ENCODE data around the gene LHX6.

LHX6 gene

DNA sequence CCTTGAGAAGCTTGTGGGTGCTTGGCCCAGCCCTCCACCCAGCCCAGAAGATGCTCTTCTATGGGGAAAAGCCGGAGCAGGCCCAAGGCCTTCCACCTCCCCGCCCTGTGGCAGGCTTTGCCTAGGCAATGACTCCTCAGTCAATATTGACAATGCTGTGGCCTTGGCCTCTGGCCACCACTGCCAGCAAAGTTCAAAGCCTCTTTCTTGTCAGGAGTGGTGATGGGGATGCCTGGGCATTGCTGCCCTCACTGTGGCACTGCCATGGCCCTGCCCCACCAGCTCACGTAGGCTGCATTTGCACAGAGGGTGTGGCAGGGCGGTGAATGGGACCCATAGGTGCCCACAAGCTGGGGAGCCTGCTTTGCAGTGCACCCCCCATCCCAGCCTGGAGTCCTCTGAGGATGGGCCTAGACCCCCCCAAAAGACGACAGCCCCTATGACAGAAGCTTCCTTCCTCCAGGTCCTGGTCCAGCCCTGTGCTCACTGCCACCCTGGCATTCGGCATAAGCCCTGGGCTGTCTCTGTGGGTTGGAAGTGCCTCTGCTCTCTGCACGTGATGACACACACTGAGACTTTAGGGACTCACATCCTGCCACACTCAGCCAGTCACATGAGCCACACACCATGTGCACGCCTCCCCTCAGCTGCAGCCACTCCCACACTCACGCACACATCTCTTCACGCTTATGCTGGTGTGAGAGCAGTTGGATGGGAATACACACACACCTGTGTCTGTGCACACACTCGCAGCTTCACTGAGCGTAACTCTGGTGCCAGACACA lies 38.0 kb downstream of the LHX6 start:
- DNase-seq (ENCODE audit: low read depth) = no peak

DNA sequence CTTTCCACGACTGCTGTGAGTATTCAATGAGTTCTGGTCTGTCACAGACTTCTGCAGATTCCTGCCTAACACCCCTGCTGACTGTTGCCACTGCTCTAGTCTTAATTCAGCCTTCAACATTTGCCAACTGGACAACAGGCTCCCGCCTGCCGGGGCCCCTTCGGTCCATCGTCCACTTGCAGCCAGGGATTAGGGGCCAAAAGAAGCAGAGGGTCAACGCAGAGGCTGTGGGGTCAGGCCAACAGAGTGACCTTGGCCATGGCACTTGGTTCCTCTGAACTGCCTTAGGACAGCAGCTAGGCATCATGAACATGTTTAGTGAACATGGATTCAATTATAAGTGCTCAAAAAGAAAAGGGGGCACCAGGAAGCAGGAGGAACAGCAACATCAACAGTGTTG lies 40.4 kb downstream of the LHX6 start:
- no peak for DNase-seq (ENCODE audit: low read depth)

DNA sequence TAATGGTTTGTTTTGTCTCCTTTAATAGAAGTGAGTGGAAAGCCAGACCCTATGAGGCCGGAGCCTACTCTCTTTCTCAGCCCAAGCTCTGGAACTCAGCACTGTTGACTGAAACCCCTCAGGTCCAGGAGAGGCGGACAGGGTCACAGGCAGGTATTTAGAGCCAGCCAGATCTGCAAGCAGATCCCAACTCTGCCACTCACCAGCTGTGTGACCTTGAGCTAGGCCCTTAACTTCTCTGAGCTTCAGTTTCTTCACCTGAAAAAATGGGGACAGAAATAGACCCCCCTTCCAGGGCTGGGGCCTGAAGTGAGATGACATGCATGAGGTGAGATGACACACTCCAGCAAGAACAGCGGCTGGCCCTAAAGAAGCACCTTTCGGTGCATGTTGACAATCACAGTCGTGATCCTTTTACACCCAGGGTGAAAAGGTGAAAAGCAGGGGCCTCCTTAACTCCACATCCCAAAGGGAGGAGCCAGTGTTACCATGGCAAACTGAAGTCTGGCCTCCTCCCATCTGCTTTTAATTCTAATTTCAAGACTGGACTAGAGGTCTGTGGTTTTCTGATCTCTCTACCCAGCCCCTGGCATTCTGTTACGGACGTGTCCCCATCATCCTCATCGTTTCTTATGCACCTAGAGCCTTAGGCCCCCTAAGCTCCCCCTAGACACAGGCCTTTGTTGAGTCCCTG lies 41.8 kb downstream of the LHX6 start:
- no peak for DNase-seq (ENCODE audit: low read depth)

DNA sequence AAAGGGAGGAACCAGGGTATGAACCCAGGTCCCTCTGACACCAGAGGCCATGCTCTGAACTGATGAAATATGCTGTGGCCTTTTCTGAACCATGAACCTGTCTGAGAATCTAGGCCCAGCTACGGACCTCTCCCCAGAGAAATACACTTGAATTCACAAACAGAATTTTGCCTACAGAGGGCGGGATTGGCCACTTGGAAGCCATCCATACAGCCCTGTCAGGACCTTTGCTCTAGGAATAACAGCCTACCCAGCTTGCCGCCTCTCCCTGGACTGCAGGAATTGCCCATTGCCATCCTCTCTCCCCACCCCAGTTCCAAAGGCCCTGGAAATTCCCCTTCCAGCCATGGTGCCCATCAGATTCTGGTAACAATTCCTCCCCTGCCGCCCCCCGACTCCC lies 42.5 kb downstream of the LHX6 start:
- DNase-seq (ENCODE audit: low read depth) = no peak

DNA sequence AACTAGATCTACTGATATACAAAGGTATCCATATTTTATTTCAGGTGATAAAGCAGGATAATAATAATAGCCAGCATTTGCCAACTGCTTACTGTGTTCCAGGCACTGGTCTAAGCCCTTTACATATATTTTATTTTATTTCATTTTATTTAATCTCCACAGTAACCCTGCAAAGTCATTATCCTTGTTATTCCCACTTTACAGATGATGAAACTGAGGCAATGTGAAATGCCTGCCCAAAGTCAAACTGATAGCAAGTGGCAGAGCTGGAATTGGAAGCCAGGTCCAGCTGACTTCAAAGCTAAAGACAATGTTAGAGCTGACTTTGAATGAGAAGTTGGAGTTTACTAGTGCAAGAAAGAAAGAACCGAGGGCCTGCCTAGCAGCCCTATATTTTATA lies 44.2 kb downstream of the LHX6 start:
- no peak for DNase-seq (ENCODE audit: low read depth)

DNA sequence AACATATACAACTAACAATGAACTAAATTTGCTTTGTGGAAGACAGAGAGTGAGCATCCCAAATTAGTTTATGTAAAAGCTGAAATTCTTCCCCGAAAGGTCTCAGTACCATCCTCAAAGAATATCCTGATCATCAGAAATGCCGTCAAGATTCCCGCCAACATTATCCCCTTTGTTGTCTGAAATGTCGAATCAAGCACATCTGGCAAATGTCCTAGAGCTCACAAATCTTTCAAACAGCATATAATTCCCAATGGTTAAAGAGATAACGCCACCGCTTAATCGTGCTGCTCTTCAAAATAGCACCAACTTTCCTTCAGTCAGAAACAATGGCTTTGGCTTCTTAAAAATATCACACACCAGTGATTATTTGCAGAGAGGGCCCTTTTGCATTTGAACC lies 45.3 kb downstream of the LHX6 start:
- no peak for DNase-seq (ENCODE audit: low read depth)

DNA sequence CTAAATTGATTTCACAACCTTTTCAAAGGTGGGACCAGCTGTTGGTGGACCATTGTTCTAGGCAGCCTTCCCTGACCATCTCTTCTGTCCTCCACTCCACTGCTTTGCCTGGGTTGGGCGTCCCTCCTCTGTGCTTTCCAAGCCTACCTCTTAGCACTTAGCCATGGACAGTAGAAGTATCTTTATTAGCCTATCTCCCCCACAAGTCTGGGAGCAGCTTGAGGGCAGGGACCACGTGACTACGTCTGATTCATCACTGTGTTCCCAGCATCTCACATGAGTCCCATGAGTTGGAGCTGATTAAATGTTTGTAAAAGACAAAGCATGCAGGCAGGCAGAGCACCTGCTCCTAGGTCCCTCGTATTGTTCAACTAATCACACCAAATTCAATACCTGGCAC lies 48.1 kb downstream of the LHX6 start:
- DNase-seq (ENCODE audit: low read depth) = peak; percentile 39

DNA sequence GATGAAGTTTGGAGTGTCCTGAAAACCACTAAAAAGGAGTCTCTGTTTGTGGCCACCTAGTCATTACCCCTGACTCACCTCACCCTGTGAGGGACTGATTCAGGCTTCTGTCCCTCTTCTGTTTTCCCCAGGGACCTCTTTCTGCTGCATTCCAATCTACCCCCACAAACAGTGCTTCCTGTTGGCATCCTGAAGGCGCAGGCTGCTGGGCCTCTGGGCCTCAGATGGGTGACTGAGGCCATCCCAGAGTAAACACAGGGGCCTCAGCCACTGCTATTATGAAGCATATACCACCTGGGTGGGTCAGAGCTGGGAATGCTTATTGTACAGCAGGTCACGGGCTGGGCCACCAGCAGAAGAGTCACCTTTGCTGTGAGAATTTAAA lies 49.1 kb downstream of the LHX6 start:
- no peak for DNase-seq (ENCODE audit: low read depth)

DNA sequence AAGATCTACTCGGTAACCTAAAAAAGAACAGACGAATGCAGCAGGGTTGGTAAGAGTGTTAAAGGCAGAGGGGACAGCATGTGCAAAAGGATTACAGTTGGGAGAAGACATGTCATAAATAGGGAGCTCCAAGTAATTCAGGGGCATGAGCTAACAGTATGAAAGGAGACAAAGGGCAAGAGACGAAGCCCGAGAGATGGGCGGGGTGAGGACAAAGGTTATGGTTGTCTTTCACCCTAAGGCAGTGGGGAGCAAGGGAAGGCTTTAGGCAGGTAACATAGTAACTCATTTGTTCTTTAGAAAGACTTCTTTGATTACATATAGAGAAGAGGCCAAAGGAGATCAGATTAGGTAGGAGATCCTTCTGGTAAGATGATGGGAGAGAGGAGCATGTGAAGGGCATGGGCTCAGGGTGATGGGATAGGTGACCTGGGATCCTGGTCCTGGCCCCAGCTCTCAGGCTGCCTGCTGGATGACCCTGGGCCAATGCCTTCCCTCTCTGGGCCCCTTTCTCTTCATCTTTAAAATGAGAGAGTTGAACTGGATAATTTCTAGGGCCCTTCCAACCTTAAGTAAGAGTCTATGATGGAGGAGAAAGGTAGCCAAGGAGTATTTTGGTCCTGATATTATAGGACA lies 49.6 kb downstream of the LHX6 start:
- DNase-seq (ENCODE audit: low read depth) = no peak

DNA sequence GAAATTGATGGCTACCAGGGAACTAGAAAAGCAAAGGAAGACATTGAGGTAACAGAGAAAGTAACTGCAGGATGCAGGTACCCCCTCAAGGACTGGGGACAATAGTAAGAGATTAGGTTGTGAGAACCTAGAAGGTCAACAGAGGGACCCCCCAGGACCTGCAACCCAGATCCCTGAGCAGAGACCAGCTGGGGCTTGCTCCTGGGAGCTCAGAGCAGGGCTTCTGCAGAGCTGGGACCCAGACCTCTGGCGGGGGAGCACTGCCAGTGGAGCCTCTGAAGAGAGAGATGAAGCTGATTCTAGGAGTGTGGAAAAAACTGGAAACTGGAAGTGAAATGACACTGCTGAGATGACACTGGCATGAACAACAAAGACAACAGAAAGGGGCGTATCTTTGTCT lies 51.8 kb downstream of the LHX6 start:
- DNase-seq (ENCODE audit: low read depth) = no peak

DNA sequence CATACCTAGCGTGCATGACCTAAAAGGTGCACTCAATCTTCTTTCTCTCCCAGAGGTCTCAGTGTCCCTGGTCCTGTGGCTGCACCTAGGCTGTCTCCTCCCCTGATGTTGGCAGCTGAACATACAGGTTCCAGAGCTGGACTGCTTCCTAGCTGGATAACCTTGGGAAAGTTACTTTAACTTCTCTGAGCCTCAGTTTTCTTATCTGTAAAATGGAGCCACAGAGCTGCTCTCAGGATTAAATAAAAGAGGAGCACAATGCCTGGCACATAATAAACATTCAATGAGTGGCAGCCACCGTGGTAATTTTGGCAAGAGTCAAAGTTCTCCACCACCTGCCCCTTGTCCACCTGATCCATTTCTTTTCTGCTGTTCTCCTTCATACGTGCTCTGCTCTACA lies 55.1 kb downstream of the LHX6 start:
- no peak for DNase-seq (ENCODE audit: low read depth)

DNA sequence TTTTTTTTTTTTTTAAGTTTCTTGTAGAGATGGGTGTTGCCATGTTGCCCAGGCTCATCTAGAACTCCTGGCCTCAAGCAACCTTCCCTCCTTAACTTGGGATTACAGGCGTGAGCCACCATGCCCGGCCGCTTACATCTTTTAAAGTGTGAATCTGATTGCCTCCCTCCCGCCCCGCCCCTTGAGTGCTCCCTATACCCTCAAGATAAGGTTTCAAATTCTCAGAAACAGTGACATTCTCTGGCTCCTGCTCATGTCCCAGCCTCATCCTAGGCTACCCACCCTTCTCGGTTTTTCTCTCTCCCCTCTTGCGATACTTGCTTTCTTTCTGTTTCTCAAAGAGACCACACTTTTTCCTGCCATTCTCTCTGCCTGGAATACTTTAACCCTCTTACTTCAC lies 56.6 kb downstream of the LHX6 start:
- no peak for DNase-seq (ENCODE audit: low read depth)

DNA sequence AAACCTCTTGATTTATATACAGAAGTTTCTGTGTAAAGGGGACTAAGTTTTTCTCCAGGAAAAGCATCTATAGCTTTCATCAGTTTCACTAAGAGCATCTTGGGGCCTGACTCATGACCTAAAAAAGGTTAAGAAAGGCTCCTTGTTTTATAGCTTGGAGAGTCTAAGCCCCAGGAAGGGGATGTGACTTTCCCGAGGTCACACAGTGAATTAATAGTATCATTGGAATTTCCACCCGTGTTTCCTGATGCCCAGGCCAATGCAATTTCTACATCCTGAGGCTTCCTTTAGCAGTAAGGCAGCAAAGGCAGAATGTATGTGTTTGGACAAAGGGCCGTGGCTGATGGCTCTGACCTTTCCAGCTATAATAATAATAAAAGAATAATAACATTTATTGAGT lies 60.4 kb downstream of the LHX6 start:
- DNase-seq (ENCODE audit: low read depth) = no peak

DNA sequence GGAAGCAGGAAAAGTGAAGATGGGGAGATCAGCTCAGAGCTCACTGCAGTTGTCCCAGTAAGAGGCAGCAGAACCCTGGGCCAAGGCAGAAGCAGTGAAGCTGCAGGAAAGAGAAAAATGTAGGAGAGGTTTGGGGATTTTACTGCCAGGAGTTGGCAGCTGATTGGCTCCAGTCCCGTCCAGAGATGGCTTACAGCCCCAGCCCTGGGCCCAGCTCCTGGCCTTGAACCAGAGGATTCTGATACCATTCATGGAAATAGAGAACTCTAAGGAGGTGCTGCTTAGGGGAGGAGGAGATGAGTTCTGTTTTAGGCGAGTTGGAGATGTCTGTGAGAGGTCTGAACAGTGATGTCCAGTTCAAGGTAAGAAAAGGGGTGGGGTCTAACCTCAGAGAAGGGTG lies 64.5 kb downstream of the LHX6 start:
- DNase-seq (ENCODE audit: low read depth) = no peak

DNA sequence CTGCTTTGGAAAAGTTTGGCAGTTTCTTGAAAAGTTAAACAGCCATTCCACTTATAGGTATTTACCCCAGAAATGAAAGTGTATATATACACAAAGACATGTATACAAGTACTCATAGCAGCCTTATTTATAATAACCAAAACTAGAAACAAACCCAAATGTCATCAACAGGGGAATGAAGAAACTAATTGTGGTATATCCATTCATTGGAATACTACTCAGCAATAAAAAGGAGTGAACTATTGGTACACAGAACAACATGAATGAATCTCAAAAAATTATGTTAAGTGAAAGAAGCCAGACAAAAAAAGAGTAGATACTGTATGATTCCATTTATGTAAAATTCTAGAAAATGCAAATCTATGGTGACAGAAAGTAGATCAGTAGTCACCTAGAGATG lies 66.3 kb downstream of the LHX6 start:
- DNase-seq (ENCODE audit: low read depth) = no peak

DNA sequence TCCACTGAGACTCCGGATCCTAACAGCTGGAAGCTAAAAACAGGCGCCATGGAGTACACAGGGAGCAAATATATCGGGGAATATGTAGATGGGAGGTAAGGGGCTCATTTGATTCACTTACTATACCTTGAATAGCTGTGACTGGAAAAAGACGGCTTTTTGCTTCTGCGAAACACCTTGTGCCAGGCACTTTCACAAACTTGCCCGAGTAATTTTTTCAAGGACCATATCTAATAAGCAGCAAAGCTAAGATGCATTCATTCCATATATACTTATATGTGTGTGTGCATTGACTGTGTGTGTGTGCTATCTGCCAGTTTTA lies 68.9 kb downstream of the LHX6 start:
- no peak for DNase-seq (ENCODE audit: low read depth)

DNA sequence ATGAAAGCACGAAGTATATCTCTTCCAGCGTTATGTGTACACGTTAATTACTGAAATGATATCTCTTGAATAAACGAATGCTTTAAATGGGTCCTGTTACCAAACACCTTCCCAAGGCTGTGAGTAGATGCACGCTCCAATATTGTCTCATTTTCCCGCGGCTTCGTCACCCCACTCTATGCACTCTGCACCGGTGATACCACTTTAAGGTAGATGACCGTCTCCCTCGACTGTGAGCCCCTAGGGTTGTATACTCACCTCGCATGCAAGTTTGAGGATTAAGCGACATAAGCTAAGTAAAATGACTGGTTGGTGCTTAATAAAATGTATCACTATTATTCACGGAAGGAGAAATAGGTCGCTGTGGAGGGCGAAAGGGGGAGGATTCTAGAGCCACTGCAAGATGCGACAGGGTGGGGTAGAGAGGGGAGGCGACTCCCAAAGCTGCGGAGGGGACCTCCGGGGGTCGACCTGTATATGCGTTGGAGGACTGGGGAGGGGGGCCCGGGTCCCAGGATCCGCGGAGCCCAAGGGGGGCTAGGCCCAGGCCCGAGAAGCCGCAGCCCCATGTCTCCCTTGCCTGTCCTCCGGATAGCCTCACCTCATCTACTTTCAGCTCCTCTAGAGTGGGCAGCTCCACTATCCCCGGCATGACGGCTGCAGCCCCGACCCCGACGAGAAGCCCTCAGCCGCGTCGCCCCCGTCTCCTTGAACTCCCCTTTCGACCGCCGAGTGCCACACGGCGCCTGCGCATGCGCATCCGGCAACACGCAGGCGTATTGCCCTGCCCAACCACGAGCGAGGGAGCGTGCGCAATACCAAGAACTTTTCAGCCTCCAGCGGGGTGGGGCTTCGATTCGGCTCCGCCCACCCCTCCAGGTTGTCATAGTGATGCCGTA lies 69.5 kb downstream of the LHX6 start, which contains the start of the genes MORN5 and NDUFA8:
Gene MORN5 (plus strand): TSS at position 883 of the 899 bp plus-strand sequence. CDS start 65 bp downstream, outside the sequence.
Gene NDUFA8 (minus strand): TSS at position 754 of the 899 bp plus-strand sequence. CDS start 102 bp downstream, at position 652.
- peak; percentile 78 for DNase-seq (ENCODE audit: low read depth)

DNA sequence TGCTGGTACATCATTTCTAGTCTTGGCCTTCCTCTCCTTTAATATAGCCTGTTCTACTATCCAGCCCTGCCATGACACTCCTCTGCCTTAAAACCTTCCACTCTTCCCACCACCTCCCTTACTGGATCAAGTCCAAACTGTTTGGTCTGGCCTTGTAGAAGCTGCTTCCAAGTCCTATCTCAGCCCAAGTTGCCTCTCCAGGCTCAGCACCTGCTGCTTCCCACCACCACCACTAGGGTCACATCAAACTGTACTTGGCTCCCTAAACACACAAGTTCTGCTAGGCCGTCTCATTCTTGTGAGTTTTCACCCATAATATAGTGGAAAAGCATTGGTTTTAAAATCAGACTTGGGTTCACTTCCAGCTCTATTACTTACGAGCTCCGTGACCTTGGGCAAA lies 70.6 kb downstream of the LHX6 start:
- no peak for DNase-seq (ENCODE audit: low read depth)

DNA sequence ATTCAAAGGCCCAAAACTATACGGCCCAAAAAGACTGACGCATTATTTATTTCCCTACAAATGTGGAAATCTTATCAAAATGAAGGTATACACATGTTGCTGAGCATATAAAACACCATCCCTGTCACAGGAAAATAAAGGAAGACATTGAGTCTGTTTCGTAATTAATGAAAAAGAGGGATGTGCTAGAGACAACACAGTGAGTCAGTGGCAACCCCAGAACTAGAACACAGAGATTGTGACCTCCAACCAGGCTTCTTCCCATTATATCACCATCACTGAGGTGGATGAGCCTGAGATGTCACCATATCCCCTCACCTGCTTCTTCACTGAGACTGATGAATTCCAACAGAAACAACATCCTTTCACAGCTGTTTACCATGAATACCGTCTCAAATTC lies 73.0 kb downstream of the LHX6 start:
- DNase-seq (ENCODE audit: low read depth) = no peak
